SK-N-SH (cell line): Measurements from ENCODE around the gene CDK3.

ENCODE experiments used
- EP300 ChIP-seq, 2 experiments: IDR thresholded peaks; 2 replicates each; pipeline versions ENCODE4 v1.4.0 to v1.6.1; 2012; ENCODE audit warnings: borderline replicate concordance in 1 of 2, low read depth in 1 of 2, low read length in 1 of 2
- JUND ChIP-seq: IDR thresholded peaks from 2 replicates; pipeline ENCODE4 v1.4.0; 2012
- MEF2A ChIP-seq: IDR thresholded peaks from 2 replicates; pipeline ENCODE4 v1.4.0; 2012; ENCODE audit warnings: low read depth, borderline replicate concordance
- MXI1 ChIP-seq: IDR thresholded peaks from 2 replicates; pipeline ENCODE4 v1.6.1; 2012; ENCODE audit warnings: mild to moderate bottlenecking, low read depth, low read length, improper control_type of control experiment
- NRF1 ChIP-seq: IDR thresholded peaks from 2 replicates; pipeline ENCODE4 v1.6.1; 2012; ENCODE audit warnings: low read depth, mild to moderate bottlenecking, low read length
- POLR2AphosphoS5 ChIP-seq: IDR thresholded peaks from 2 replicates; pipeline ENCODE4 v1.6.1; 2012; ENCODE audit warnings: low read depth, low read length
- RAD21 ChIP-seq: IDR thresholded peaks from 2 replicates; pipeline ENCODE4 v1.6.1; 2012; ENCODE audit warnings: mild to moderate bottlenecking, low read length
- TAF1 ChIP-seq: IDR thresholded peaks from 2 replicates; pipeline ENCODE4 v1.6.1; 2012; ENCODE audit warnings: low read depth, mild to moderate bottlenecking, low read length, moderate library complexity, borderline replicate concordance
- TCF12 ChIP-seq: IDR thresholded peaks from 2 replicates; pipeline ENCODE4 v1.4.0; 2012
- TF ChIP-seq, protein P1 (sequence below): fragments of 200-600 bp; sonication (generic); IDR thresholded peaks from 2 replicates; pipeline ENCODE4 v1.6.1; 2017; ENCODE audit warnings: antibody characterized with exemption, mild to moderate bottlenecking, moderate library complexity
- TF ChIP-seq, protein P2 (sequence below): IDR thresholded peaks from 2 replicates; pipeline ENCODE4 v1.4.0; 2012; ENCODE audit warnings: low read depth, borderline replicate concordance

DNA sequence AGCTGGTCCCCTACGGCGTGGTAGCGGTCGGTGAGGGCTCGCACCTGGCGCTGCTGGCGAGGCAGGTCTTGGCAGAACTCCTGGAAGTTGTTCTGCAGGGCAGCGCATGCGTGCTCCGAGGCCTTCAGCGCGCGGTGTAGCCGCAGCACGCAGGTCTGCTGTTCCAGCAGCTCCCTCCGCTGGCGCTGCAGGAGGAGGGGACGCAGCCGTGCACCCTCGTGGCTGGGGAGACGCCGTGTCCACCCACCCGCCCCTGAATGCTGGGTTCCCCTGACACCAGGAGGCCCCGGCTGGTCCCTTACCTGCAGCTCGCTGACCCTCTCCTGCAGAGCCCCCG lies 14.2 kb downstream of the CDK3 start:
- TF ChIP-seq RAD21 = no peak
- peak; percentile 44; the same call in 1 of the 2 replicates for TF ChIP-seq NRF1
- TF ChIP-seq POLR2AphosphoS5 = no peak
- TF ChIP-seq, protein P1, sequence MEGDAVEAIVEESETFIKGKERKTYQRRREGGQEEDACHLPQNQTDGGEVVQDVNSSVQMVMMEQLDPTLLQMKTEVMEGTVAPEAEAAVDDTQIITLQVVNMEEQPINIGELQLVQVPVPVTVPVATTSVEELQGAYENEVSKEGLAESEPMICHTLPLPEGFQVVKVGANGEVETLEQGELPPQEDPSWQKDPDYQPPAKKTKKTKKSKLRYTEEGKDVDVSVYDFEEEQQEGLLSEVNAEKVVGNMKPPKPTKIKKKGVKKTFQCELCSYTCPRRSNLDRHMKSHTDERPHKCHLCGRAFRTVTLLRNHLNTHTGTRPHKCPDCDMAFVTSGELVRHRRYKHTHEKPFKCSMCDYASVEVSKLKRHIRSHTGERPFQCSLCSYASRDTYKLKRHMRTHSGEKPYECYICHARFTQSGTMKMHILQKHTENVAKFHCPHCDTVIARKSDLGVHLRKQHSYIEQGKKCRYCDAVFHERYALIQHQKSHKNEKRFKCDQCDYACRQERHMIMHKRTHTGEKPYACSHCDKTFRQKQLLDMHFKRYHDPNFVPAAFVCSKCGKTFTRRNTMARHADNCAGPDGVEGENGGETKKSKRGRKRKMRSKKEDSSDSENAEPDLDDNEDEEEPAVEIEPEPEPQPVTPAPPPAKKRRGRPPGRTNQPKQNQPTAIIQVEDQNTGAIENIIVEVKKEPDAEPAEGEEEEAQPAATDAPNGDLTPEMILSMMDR = no peak
- TF ChIP-seq TCF12 = no peak
- TF ChIP-seq MXI1 = no peak
- no peak for TF ChIP-seq JUND
- TF ChIP-seq EP300 (IDR thresholded peaks at IDR 0.05; ENCODE audit: borderline replicate concordance in 1 of 2, low read depth in 1 of 2, low read length in 1 of 2) = no peak
- no peak for TF ChIP-seq MEF2A
- no peak for TF ChIP-seq TAF1
- TF ChIP-seq, protein P2, sequence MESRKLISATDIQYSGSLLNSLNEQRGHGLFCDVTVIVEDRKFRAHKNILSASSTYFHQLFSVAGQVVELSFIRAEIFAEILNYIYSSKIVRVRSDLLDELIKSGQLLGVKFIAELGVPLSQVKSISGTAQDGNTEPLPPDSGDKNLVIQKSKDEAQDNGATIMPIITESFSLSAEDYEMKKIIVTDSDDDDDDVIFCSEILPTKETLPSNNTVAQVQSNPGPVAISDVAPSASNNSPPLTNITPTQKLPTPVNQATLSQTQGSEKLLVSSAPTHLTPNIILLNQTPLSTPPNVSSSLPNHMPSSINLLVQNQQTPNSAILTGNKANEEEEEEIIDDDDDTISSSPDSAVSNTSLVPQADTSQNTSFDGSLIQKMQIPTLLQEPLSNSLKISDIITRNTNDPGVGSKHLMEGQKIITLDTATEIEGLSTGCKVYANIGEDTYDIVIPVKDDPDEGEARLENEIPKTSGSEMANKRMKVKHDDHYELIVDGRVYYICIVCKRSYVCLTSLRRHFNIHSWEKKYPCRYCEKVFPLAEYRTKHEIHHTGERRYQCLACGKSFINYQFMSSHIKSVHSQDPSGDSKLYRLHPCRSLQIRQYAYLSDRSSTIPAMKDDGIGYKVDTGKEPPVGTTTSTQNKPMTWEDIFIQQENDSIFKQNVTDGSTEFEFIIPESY = no peak
